ENCODE data around the gene UGP2. TPM values are rescaled to one million over a fixed set of nuclear protein-coding genes. Genes with fewer than 3 reads are reported as not detected.
A peak's percentile ranks its signal among the peaks of the same experiment; 100 is the strongest.

Gene UGP2
- total RNA-seq, 4 donors from 2014 or later = 107 to 361 (median 319) TPM

DNA sequence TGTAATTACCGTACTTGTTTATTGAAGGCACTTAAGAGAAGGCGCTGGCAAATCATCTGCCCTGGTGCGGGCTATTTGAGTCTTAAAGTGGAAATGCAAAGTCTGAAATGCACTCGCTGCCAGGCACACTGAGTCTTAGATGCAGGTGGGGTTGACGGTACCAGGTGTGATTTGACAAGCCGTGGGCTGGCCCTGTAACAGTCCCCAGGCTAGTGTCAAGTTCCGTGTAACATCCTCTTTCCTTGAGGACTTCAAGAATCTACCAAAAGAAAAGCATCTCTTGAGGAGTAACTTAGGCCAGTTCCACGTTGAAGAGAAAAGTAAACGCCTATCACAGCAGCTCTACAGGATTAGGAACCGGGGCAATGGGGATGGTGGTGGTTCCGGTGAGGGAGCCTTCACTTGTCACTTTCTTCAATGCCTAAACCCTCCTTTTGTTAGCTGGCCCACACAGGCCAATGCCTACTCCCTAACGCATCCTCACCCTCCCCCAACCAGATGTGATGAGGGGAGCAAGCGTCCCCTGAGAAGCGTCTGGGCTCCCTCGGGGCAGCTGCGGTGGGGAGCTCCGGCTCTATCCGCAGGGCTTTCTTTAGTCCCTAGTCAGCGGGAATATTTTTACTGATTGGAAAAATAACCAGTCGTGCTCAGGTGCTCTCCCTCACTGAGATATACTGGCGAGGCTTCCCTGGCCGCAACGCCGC lies 1.5 kb upstream of the UGP2 start:
- TF ChIP-seq, protein P1, sequence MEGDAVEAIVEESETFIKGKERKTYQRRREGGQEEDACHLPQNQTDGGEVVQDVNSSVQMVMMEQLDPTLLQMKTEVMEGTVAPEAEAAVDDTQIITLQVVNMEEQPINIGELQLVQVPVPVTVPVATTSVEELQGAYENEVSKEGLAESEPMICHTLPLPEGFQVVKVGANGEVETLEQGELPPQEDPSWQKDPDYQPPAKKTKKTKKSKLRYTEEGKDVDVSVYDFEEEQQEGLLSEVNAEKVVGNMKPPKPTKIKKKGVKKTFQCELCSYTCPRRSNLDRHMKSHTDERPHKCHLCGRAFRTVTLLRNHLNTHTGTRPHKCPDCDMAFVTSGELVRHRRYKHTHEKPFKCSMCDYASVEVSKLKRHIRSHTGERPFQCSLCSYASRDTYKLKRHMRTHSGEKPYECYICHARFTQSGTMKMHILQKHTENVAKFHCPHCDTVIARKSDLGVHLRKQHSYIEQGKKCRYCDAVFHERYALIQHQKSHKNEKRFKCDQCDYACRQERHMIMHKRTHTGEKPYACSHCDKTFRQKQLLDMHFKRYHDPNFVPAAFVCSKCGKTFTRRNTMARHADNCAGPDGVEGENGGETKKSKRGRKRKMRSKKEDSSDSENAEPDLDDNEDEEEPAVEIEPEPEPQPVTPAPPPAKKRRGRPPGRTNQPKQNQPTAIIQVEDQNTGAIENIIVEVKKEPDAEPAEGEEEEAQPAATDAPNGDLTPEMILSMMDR (IDR thresholded peaks at IDR 0.05) = no peak
- no peak for DNase-seq (ENCODE audit: low spot score)
- ATAC-seq (ENCODE audit: low FRiP score) = peak; percentile 25

DNA sequence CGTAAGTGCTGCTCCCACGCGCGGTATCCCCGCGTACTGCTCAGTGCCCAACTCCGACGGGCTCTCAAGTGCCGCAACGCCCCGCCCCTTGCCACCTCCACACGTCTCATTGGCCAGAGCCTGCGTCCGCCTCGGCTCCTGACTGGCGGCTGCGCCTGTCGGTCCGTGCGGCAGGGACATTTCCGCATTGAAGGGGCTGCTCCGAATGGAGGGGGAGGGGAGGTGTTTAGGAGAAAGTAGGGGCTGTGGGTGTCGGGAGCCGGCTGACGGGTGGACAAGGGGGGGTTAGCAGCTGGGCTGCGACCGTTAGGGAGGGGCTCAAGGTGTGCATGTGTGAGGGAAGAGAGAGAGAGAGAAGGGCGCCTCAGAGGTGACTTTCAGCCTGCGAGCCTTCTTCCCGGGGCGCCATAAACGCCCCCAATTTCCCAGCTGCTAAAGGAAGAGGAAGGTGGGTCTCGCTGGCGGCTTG lies 877 bp upstream of the UGP2 start:
- peak; percentile 91 for ATAC-seq (ENCODE audit: low FRiP score)

DNA sequence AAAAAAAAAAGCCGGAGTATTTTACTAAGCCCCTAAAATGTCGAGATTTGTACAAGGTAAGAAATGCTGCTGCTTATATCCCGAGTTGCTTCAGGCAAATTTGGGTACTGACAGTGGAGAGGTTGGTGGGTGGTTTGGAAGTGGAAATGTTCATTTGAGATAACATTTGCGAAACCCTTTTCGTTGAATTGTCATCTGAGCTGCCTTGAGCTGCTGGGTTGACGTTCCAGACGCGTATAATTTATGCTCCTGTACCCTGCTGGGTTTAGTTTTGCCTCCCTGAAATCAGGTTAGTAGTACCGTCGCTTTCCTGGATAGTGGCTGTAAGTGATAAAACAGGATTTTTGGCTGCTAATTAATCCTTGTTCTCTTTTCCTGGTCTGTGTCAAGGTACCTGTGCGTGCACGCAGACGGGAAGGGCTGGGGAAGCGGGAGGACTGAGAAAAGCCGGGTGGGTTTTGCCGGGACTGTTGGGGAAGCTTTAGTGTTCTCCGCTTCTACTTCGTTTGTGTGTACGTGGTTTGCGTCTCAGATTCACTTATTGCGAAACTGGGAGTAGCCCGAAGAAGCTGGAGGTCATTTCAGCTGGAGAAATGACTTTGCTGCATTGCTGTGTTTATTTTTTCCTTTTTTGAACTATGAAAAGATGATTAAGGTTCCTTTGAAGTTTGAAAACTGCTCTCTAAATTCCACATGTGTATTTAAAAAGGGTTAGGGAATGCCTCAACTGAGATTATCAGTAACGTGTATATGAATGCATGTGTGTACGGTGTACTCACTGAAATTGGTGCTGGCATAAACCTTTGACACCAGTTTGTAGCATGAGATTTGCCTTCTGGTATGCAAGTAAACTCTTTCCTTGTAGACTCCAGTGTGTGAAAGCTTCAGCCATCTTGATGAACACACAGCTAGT lies 709 bp downstream of the UGP2 start:
- DNase-seq (ENCODE audit: low spot score) (no peak), ATAC-seq (ENCODE audit: low FRiP score) (no peak)
- TF ChIP-seq, protein P1 (IDR thresholded peaks at IDR 0.05) = no peak

More for the DNA sequence above, 877 bp upstream of the UGP2 start:
- TF ChIP-seq, protein P1 (IDR thresholded peaks at IDR 0.05) = no peak
- peak; percentile 93 for DNase-seq (ENCODE audit: low spot score)

DNA sequence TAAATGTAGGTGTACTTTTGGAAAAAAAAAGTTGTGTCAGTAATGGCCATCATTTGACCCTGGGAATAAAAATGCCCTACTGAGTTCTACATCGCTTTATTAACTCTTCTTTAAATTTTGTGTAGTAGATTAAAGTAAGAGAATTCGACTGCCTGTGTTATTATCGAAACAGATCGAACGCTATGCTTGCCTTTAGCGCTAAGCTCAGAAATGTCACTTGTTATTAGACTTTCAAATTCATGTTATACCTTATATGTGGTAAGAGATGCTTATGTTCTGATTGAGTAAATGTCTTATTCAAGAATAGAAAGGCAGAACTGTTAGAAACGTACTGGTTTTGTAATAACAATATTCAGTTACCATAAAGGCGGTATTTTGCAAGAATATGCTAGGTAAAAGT lies 1.4 kb downstream of the UGP2 start:
- ATAC-seq (ENCODE audit: low FRiP score) (no peak), DNase-seq (ENCODE audit: low spot score) (no peak)
- TF ChIP-seq, protein P1 (IDR thresholded peaks at IDR 0.05) = no peak

DNA sequence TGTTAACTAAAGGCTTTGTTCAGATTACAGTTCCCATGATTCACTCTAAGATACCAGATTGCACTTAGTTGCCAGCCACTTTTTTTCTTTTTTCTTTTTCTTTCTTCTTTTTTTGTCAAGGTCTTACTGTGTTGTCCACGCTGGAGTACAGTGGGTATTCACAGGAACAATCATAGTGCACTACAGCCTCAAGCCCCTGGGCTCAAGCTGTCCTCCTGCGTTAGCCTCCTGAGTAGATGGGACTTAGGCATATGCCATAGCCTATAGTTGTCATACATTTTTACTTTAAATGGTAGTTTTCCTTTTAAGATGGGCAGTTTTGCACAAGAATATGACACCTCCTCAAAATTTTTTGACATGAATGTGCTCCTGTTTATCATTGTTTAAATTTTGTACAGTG lies 2.1 kb downstream of the UGP2 start:
- no peak for DNase-seq (ENCODE audit: low spot score)
- TF ChIP-seq, protein P1 (IDR thresholded peaks at IDR 0.05) = no peak
- no peak for ATAC-seq (ENCODE audit: low FRiP score)

DNA sequence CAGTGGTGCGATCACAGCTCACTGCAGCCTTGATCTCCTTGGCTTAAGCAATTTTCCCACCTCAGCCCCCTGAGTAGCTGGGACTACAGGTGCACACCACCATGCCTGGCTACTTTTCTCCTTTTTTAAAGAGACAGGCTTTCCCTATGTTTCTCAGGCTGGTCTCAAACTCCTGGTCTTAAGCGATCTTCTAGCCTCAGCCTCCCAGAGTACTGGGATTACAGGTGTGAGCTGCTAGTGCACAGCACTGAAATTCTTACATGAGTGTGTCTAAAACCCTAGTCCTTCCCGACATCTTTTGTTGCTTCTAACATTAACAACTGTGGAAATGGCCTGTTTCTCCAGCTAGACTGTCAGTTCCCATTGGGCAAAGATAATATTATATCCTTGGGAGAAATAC lies 2.9 kb downstream of the UGP2 start:
- ATAC-seq (ENCODE audit: low FRiP score) = no peak
- DNase-seq (ENCODE audit: low spot score) = no peak
- TF ChIP-seq, protein P1 (IDR thresholded peaks at IDR 0.05) = no peak

Data from omental fat pad (tissue), 4 donors.